HG03469 (cell line): ENCODE data around the gene WDR7.

Experiments
- ATAC-seq: cut with Tn5 transposase; IDR thresholded peaks from one replicate; pipeline ENCODE4 v1.9.1; 2021; ENCODE audit warnings: mild to moderate bottlenecking, moderate library complexity, moderate number of reproducible peaks; ENCODE audit not compliant: unreplicated experiment

The WDR7 gene

DNA sequence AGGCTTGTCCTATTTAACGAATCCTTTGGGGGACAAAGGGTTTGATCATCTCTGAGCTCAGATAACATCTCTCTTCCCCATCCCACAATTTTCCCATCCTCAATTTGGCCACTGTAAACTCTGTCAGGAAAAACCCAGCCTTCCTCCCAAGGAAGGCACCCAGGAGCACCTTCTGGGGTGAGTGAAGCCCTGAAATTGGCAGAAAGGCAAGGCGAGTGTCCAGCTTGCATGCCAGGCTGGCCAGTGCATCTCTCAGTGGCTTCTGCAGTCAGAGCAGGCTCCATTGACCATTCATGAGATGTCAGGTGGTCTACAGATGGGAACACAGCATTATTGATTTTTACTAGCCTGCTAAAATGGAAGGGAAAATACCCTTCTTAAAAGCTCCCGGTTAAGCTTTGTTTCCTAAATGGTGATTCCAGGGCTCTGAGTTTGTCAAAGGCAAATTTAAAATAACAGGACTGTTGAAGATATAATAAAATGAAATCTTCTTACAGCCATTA, 412.5 kb downstream of the WDR7 start:
- ATAC-seq: no peak

DNA sequence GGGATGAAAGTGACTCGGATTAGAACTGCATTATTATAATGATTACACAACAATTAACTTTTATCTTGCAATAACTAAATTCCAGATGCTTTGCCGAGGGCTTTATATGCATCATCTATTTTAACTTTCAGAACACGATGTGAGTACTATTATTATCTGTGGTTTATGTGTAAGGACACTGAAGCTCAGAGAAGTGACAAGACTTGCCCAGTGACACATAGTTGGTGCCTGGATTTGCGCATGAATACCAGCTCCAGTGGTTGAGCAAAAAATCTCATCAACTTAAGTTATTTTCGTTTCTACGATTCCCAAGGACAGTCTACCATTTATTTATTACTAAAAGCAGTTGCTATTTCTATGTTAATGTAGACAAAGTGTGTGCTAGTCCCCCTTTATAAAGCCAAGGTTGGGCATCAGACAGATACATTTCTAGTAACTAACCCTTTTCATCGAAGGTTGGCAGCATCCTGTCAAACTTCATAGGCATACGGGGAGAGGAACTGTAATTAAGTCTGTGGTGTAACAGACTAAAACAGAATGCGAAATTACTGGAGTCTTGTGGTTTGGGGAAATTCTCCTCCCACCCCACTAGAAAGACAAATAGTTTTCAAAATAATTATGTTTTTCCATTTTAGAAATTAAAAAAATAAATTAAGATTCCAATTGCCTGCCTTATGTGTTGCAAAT, 422.5 kb downstream of the WDR7 start:
- no peak for ATAC-seq

DNA sequence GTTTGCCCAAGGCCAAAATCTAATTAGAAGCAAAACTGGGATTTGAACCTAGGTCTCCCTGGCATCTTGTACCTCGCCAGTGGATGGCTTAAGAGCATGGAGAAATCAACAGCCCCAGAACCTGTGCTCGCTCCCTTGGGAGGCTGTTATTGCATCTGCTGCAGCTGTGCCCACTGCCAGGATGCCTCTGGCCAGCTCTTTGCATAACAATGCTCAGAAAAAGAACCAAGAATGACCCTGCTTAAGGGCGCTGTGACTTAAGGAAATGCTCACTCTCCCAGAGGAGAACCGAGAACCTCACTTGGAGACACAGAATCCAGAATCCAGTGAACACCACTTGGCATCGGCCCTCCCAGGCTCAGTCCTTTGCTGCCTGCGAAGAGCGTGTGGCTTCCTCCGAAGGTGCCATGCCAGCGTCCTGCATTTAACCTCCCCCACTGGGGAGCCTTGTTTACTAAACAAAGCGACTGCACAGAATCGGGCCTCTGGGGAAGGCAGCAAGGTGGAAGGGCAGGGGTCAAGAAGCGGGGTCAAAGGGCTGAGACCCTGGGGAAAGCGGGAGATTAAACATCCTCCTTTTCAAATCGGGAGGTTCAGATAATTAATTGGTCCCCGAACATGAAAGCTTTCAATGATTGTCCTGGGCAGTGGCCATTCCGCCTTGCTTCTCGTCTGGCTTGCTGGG, 424.7 kb downstream of the WDR7 start:
- no peak for ATAC-seq

DNA sequence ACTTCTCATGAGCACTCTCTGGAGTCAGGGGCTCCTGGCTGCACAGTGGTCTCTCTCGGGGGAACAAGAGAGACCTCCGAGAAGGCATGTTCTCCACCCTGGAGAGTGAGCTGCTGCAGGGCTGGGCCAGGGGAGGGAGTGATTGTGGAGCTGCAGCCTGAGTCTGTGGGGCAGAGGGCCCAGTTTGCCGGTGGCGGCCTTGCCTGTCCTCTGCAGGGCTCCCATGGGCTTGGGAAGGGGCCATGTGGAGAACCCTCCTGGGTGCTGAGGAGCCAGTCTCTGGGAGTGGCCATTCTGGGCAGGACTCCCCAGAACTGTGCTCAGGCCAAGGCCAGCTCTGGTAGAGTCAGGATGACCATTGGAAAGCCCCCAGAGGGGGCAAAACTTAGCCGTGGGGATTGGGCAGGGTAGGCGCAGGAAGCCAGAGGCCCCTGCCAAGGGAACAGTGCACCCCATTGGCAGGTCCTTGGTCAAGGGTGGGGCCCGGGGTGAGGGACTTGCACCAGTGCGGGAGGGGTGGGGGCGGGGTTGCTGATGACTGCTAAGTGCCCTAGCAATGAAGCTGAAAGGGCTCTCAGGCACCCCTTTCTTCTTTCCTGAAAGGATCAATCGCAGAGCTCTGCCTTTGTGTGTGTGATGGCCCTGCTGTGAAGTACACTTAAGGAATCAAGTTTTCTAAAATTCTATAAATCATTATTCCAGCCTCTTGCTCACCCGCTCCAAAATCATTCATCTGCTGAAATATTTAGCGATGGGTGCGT, 426.0 kb downstream of the WDR7 start:
- ATAC-seq: no peak

DNA sequence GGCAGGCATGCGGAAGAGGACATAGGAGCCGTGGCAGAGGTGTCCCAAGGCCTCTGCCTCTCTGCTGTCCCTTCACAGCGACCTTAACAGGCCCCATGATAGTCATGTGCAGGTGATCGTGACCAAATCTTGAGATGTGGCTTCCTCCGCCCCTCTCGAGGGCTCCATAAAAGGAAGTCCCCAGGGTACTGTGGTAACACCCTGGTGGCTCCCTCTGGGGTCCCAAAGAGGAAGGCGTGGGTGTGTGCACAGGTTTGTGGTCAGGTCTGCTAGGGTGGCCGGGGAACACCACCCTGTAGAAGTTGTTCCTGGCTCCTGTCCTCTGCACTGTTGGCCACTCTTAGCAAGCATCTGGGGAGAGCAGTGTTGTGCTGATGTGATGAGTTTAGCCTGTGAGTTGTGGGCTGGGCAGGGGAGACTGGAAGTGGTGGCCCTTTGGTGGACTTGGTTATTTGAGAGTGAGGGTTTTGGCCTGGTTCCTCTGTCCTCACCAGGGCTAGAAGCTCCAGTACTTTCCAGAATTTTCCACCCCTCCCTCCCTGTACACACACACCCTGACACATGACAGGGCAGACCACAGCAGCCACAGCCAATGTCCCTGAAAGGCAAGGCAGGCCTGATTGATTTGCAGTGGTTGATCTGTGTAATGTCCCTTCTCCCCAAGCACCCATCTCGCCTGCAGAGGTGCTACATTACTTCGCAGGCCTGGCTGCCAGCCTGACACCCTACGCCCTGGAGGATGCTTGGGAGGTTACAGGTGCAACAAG, 426.8 kb downstream of the WDR7 start:
- peak; percentile 93 for ATAC-seq

DNA sequence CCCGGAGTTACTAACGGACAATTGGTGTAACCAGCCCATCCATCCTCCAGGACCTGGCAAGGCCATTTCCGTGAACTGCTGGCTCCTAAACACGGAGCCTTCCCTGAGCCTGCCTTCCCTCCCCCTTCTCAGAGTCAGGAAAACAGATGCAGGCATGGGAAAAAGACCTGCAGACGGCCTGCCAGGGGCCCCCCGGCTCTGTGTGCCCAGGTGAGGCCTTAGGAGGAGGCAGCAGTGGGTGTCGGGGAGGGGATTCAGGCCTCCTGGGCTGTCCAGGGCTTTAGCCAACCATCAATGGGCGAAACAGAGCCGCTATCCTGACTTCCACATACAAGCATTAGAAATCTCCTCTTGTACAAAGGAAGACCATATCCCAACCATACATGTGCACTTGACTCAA, 427.5 kb downstream of the WDR7 start:
- no peak for ATAC-seq

DNA sequence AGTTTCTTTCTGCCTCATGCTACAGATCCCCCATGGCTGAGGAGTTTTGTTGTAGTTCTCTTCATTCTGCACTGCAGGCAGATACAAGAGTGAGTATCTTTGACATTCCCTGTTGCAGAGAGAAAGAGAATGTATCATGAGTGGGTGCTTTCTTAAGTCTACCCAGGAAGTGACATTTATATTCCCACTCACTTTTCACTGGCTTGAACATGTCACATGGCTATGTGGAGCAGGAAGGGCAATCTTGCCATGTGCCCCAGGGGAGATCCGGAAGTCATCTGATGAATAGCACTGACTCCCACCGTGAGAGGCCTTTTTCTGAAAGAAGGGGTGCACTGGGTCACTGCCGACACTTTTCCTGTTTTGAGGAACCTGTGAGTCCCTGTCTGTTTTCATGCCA, 429.3 kb downstream of the WDR7 start:
- ATAC-seq: no peak

DNA sequence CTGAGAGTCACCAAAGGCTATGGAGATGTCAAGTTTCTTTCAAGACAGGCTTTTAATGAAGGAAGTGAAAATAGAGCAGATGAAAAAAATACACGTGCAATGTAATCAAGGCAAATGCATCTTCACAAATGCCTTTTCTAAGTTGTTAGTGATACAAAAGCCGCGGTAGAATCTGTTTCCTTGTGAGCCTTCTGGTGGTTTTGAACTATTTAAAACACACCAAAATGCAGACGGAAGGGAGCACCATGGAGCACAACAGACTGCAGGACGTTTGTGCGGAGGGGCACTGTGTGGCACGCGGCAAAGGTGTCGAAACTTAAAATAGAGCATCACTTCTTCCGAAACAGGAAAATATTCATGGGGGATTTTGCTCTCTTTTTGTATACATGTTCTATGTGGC, 430.7 kb downstream of the WDR7 start:
- ATAC-seq: no peak

DNA sequence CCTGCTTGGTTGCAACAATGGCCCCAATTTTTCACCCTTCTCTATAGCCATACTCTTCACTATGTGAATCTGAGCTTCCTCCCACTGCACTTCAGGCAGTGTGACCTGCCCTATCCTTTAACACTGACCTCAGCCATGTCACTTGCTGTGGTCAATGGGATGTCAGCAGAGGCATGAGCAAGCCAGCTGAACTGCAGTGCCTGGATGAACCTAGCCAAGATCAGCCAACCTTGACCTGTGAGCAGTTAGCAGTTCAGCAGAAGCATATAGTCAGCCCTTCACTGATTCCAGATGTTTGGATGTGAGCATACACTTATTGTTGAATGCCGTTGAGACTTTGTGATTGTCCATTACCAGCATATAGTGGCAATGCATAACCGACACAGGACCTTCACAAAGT, 432.3 kb downstream of the WDR7 start:
- no peak for ATAC-seq

DNA sequence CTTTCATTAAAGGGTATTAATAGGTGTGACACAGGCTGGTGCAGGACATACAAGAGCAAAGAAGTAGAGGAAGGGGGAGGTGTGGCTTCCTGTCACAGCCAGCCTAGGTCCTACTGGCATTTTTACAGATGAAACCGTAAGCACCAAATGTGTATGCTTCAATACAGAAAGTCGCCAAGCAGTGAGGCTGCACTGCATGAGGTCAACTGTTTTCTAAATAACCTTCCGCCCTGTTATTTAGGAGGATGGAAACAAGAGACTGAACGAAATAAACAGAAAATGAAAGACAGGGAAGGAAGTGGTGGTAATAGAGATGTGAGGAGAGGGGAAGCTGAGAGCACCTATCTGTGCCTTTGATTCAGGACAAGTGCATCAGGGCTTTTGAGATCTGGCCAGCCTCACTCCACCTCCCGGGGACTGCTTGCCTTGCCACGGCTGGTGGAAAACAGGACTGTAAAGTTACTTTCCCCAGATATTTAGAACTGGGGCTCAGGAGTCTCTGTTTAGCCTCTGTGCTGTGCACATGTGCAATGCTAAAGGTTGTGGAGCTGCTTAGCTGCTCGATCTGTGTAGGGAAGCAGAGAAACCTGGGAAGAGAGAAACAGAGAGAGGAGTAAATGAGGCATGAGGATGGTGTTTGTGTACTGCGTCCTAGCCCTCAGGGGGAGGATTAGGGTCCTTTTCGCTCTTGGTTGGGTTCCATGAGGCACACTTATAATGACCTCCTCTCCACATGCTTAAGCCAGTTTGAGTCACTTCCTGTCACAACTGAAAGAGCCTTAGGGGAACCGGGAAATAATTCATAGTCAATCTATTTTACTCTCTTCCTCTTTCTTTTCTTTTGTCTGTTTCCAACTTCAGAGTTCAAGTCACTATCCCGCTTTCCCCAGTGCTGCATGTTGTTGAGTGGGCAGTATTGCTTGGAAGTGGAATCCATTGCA, 433.4 kb downstream of the WDR7 start:
- ATAC-seq: peak; percentile 48

DNA sequence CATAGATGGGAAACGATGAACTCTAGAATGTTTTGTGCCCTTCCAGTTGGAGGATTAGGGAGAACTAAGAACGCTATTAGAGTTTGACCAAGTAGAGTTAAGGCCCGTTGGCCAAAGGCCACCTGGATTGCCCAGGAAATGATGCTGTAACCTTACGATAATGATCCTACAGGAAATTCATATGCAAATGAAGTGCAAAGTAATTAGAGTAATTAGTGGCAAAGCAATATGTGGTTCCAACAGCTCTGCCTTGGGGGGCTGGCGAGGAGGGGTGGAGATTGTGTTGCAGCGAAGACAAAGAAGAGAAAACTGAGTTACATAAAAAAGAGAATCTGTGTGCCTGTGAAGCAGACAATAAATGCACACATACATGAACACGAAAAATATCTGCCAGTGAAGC, 434.2 kb downstream of the WDR7 start:
- ATAC-seq: no peak

DNA sequence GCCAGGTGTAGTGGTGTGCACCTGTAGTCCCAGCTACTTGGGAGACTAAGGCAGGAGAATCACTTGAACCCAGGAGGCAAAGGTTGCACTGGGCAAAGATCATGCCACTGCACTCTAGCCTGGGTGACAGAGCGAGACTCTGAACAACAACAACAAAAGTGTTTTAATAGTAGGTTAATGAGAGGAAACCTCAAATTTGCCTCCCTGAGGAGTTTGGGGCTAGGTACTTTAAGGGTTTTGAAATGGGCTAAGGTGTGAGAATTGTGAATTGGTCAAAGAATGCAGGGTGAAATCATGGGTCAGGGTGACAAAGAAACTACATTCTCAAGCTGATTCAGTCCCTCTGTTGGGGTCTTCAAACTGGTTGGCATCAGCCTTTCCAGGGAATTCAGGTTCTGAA, 435.0 kb downstream of the WDR7 start:
- no peak for ATAC-seq
